HG02852 (cell line): Measurements from ENCODE around the gene NOL11.
"Not testable (repeated sequence)": the region's sequence is repeated elsewhere in the genome, so short reads cannot be mapped to it uniquely, and the experiment has no call there.

Source experiments
- ATAC-seq: cut with Tn5 transposase; IDR thresholded peaks from one replicate; pipeline ENCODE4 v1.9.1; 2021; ENCODE audit warnings: mild to moderate bottlenecking, moderate library complexity; ENCODE audit not compliant: unreplicated experiment

Gene NOL11

GRCh38 chr17:67717624-67718324 is at the start of gene NOL11:
NOL11 (plus strand) TSS chr17:67717936; CDS start chr17:67717948, 12 bp downstream.
- ATAC-seq: peak; percentile 95

DNA sequence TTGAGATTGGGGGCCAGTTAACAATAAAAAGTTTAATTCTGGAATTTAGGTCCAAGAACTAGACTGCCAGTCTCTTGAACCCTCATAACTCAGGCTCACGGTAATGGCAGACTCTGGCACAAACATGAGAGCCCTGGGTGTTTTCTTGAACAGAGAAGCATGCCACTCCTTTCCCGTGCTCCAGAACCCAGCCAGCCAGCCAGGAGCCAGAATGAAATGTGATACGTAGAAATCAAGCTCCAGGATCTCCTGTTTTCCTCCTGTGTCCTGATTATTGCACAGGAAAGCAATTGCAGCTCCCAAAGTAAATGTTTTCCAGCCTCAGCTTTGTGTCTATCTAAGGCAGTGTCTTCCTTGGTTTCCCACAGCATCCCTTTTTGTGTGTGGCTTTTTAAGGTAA is 46.2 kb upstream of the NOL11 start:
- no peak for ATAC-seq

DNA sequence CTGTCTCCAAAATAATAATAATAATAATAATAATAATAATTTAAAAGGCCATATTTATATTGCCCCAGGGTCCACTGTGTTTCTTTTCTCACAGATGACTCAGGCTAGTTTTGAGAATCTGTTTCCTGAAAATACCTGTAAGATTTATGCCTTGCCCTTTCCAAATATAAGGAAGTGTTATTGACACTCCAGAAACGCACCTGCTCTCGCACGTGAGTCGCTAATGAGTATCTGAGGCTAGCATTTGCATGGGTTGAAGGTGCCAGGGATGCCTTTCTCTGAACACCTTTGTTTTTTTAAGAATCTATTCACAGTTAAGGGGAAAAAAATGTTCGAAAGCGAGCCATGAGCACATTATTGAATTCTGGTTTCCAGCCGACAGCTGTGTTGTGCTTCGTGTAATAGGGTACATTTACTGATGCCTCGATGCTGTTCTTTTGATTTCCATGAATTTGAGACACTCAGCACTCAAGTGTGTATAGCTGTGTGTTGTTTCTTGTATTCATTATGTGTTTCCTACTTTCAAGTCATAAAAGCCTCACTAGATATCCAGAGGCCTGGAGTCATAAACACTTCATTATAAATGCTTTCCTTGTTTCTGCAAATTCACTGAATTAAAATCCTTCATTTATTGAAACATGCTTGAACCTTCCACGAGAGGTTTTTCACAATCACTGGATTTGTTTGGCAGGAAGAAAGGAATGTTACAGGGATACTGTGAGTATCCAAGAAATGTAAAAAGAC is 45.0 kb upstream of the NOL11 start:
- ATAC-seq: no peak

DNA sequence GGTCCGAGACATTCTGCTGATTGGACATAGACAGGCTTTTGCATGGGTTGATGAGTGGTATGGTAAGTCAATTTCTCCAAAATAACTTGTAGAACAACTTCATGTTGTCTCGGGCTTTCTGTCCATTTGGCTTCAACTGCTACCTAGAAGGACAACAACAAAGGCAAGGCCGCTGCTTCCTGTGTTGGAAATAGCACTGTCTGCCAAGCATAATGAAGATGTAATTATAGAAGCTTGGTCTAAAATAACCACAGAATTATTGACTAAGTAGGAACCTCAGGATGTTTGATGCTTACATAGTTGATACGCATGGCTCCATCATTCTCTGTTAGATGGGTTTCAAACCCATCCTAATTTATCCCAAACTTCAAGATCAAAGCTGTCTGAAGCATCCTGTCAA is 42.3 kb upstream of the NOL11 start:
- ATAC-seq: no peak

DNA sequence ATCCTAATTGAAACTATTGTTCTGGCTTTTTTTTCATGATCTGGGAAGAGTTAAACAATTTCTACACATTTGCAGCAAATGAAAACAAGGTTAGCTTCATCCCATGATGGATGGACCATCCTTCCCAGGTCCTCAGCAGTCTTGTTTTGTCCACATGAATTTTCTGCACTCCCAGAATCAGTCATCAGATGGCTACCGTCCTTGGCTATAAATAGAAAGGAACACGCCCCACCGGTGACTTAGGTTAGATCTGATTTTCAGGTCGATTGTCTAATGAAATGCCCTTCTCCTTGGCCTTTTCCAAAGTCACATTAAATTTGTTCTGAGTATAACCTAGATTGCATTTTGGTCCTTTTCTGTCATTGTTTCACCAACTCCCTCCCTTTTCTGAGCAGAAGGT is 41.4 kb upstream of the NOL11 start:
- no peak for ATAC-seq

GRCh38 chr17:67678414-67678813 is 39.3 kb upstream of the NOL11 start:
- no peak for ATAC-seq

GRCh38 chr17:67679225-67679624 is 38.5 kb upstream of the NOL11 start:
- peak; percentile 33 for ATAC-seq

DNA sequence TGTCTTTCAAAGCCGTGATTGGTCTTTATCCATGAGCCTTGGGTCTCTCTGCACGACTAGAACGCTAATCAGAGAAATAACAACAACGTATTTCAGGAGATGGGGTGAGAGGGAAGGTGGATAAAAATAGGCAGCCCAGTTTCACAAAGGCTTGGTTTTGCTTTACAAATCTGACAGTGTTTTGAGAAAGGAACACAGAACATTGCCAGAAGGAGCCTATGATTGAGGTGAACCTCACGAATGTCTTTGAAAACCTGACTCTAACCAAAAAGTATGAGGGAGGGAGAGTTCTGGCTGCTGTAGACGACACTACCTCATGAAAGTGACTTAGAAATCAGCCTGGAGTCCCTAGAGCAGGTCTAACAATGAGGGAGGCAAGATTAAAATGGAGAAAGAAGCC is 38.0 kb upstream of the NOL11 start:
- ATAC-seq: peak; percentile 43

DNA sequence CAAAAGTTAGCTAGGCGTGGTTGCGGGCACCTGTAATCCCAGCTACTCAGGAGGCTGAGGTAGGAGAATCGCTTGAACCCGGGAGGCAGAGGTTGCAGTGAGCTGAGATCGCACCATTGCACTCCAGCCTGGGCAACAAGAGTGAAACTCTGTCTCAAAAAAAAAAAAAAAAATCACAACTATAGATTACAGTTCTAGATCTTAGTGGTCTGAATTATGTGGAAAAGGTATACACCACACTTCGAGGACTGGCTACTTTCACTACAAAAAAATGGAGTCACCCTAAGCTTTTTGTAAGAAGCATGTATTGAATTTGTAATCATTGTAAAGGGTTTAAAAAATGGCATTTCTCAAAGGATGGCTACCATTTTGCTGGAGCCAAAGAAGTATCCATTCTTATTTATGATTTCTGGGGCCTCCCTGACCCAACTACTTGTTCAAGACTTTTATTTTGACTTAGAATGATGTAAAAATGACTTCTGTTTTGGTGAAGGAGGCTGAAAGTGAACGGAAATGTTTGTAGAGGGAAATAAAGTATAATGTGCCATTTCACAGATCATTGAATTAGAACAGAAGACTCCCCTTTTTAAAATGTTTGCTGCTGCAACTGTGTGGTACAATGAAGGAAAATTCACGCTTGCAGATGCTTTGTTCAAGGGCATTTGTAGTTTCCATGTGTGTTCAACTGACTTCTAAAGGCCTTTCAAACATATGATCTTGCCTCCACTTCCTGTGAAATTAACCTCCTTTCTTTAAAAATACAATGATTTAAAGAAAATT is 37.1 kb upstream of the NOL11 start:
- no peak for ATAC-seq

GRCh38 chr17:67682196-67682595 is 35.5 kb upstream of the NOL11 start:
- ATAC-seq: no peak

DNA sequence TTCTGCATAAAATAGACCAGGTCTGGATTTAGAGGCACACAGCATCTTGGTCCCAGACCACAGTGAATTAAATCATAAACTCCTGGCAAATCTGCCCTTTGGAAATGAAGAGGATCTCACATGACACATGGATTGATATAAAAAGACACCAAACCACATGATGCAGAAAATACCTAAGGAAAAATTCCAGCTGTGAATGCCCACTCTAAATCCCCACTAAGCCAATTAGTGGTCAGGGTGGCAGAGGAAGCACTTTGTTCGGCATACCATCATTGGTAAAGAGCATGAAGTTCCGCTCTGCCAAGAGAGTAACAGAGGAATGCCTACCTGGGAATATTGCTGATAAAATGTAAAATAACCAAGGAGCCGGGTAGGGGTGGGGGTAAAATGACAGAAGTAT is 32.4 kb upstream of the NOL11 start:
- no peak for ATAC-seq

GRCh38 chr17:67686241-67686640 is 31.5 kb upstream of the NOL11 start:
- no peak for ATAC-seq

- no peak for ATAC-seq
Measured at GRCh38 chr17:67687511-67687910, 30.2 kb upstream of the NOL11 start.

DNA sequence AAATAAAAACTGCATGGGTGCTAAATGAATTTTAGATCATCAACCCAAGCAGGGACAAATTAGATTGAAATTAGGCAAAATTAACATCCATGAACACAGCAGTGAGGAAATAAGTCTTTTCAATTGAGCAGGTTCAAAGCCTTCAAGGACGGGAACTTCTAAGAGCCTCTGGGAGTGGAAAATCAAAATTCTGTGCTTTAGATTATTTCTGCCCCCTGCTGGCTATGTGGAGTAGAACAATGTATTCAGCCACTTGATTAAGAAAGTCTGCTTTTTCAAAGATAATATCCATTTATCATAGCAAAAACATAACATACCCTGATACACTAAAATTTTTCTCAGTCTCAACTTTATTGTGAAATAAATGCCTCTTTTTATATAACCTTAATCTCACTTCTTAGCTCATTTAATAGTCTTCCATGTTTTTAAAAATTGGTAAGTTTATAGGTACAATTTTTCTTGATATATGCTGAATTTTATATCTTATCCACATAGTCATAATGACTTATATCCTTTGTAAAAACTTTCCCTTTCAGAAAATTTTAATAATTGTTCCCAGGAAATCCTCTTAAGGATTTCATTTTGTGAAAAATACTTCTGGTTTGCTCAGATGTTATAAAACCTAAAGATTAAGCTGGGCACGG is 28.1 kb upstream of the NOL11 start:
- no peak for ATAC-seq

DNA sequence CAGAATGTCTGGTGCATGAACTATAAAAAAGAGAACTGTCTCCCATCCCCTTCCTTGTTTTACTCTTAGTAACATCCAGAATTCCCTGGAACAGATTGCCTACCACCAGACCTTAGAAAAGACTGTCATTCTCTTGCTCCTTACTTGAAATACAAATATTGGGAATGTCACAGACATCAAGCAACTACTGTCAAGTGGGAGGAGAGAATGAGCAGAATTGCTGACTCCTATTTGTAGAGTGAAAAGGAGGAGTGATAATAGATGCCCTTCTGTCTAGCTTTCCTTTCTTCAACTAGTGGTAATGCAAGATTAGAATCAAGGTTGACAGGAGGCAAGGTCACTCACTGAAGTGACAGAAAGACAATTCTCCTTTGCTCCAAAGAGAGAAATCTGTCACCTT is 23.9 kb upstream of the NOL11 start:
- ATAC-seq: no peak

DNA sequence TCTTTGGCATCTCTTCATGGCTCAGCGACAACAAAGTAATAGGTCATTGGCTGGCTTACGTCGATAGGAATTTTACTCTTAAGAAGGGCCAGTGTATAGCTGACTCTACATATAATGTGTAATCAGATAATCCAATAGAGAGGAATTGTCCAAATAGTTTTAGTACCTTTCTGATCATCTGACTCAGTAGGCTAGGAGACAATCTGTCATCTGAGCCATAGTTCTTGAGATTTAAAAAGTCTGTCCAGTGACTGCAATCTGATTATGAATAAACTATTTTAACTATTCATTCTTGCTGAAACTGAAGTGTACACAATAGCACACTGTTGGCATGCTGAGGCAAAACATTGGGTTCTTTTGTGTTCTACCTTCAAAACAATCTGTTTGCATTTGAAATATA is 21.4 kb upstream of the NOL11 start:
- no peak for ATAC-seq

DNA sequence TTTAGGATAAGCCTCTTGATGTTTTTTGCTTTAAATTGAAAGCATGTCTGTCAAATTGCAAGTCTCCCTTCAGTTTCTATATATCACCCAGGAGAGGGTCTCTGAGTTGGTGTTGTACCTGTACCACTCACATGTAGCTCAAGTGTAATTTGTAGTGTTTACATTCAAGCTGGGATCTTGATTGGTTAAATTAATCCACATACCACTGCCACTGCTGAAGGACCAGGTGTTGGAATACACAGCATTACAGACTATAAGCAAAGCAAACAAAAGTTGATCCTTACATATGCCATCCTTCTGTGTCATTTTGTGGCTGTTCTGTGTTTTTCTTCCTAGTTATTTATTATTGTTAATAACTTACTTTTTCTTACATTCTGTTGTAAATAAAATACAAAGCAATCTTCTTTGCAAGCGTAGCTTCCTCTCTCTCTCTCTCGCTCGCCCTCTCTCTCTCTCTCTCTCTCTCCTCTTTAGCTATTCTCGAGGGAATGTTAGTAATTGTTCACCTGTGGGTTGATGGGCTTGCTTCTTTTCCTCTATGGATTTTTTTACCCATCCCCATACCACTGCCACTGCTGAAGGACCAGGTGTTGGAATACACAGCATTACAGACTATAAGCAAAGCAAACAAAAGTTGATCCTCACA is 20.8 kb upstream of the NOL11 start:
- ATAC-seq: no peak

DNA sequence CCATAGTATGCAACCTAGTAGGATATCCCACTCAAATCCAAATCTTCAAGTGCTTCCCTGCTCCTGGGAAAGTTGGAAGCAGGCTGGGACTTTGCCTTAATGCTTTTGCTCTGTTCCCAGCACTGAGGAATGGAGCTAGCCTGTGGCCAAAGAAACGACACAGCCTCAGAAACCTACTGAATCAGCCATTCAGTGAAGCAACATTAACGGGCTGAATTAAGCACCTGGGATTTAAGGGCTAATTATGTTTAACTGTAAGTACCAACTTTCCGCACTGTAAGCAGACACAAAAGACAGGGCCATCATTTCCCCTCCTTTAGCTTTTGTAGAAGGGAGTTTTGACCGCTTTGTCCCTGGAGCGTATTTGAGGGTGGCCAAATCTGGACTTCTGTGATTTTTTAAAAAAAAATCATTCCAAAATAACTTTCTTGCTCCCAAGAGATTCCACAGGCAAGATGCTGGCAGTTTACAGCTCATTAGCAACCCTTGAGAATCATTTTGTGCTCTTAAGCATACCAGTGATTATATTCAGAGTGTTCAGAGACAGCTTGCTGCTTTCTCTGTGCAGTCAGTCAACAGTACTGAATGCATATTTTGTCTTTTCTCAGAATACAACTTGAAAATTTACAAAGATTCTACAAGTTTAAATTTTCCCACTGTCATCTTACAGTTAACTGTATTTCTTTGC is 17.6 kb upstream of the NOL11 start:
- ATAC-seq: no peak

- no peak for ATAC-seq
Measured at GRCh38 chr17:67700725-67701119, 17.0 kb upstream of the NOL11 start.

DNA sequence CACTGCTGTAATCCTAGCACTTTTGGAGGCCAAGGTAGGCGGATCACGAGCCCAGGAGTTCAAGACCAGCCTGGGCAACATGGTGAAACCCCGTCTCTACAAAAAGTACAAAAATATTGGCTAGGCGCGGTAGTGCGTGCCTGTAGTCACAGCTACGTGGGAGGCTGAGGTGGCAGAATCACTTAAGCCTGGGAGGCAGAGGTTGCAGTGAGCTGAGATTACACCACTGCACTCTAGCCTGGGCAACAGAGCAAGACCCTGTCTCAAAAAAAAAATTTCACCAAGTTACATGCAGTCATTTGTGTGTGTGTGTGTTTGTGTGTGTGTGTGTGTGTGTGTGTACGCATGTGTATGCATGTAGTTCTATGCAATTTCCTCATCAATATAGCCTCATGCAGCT is 14.9 kb upstream of the NOL11 start:
- not testable (repeated sequence) for ATAC-seq
